Right lung (tissue), 10 donors: ENCODE data around the gene CREBZF. TPM values are rescaled to one million over a fixed set of nuclear protein-coding genes. Genes with fewer than 3 reads are reported as not detected.

Experiments
- DNase-seq, 2 donors: peaks; one replicate each; pipeline ENCODE4 v3.0.0-alpha.2; 2013
- long read RNA-seq, 8 donors: transcript quantifications; one replicate each; lab custom pipeline, GENCODE V29; 2026
- polyA plus RNA-seq, 5 donors: library from polyadenylated mRNA; unstranded; fragments of 120-200 nt; gene quantifications; one replicate each; pipeline versions ENCODE4 v1.2.1 to v1.2.3, GENCODE V29; 2013; ENCODE audit warnings: inconsistent platforms in 1 of 5, low replicate concordance in 1 of 5; ENCODE audit not compliant: insufficient read length in 5 of 5, insufficient read depth in 1 of 5

The CREBZF gene, protein sequence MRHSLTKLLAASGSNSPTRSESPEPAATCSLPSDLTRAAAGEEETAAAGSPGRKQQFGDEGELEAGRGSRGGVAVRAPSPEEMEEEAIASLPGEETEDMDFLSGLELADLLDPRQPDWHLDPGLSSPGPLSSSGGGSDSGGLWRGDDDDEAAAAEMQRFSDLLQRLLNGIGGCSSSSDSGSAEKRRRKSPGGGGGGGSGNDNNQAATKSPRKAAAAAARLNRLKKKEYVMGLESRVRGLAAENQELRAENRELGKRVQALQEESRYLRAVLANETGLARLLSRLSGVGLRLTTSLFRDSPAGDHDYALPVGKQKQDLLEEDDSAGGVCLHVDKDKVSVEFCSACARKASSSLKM
- 100 to 1,000 TPM in 4 of 5 donors, 10 to 100 TPM in 1; 96.4 to 153 (median 122) TPM for polyA plus RNA-seq
- long read RNA-seq, donor 1, full-length matches to known transcripts: 171 of 188 reads
- long read RNA-seq, donor 1, partial matches to known transcripts: 17 of 188 reads
- long read RNA-seq, donor 1, other reads (novel, unspliced or antisense): 0 of 188 reads
- long read RNA-seq, donor 2, full-length matches to known transcripts: 47 of 57 reads
- long read RNA-seq, donor 2, partial matches to known transcripts: 10 of 57 reads
- long read RNA-seq, donor 2, other reads (novel, unspliced or antisense): 0 of 57 reads
- long read RNA-seq, donor 3, full-length matches to known transcripts: 107 of 120 reads
- long read RNA-seq, donor 3, partial matches to known transcripts: 13 of 120 reads
- long read RNA-seq, donor 3, other reads (novel, unspliced or antisense): 0 of 120 reads
- long read RNA-seq, donor 4, full-length matches to known transcripts: 107 of 112 reads
- long read RNA-seq, donor 4, partial matches to known transcripts: 5 of 112 reads
- long read RNA-seq, donor 4, other reads (novel, unspliced or antisense): 0 of 112 reads
- long read RNA-seq, donor 5, full-length matches to known transcripts: 137 of 177 reads
- long read RNA-seq, donor 5, partial matches to known transcripts: 40 of 177 reads
- long read RNA-seq, donor 5, other reads (novel, unspliced or antisense): 0 of 177 reads
- long read RNA-seq, donor 6, full-length matches to known transcripts: 151 of 176 reads
- long read RNA-seq, donor 6, partial matches to known transcripts: 25 of 176 reads
- long read RNA-seq, donor 6, other reads (novel, unspliced or antisense): 0 of 176 reads
- long read RNA-seq, donor 7, full-length matches to known transcripts: 101 of 126 reads
- long read RNA-seq, donor 7, partial matches to known transcripts: 25 of 126 reads
- long read RNA-seq, donor 7, other reads (novel, unspliced or antisense): 0 of 126 reads
- long read RNA-seq, donor 8, full-length matches to known transcripts: 57 of 66 reads
- long read RNA-seq, donor 8, partial matches to known transcripts: 9 of 66 reads
- long read RNA-seq, donor 8, other reads (novel, unspliced or antisense): 0 of 66 reads

DNA sequence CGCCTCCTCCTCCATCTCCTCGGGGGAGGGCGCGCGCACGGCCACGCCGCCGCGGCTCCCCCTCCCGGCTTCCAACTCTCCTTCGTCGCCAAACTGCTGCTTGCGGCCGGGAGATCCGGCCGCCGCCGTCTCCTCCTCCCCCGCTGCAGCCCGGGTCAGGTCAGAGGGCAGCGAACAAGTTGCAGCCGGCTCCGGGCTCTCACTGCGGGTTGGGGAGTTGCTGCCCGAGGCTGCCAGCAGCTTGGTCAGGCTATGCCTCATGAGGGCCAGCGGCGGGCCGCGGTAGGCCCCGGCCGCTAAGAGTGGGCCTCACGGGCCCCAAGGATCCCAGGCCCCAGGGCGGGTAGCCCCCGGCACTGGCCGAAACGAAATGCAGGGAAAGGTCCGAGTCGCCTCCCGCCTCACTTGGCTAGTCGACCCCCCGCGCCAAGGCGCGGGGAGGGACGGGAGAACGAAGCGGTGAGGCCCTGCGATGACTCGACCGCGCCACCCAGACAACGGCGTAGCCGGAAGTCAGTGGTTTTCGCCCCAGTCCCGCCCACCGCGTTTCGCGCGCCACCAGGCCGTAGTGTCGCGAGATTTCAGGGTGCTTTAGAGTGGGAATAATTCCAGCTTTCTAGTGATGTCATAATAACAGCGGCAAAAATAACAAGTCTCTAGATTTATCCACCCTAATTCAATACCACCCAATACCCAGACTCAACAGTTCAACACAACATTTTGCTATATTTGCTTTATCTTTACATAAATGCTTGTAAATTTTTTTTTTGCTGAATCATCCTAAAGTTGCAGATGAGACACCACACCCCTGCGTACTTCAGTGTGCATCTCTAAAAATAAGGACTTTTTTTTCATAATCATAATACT, at the start of gene CREBZF:
CREBZF (minus strand) TSS at position 515 of the 867 bp plus-strand sequence; CDS start at position 261, 254 bp downstream.
- peak; percentile 96 for DNase-seq

DNA sequence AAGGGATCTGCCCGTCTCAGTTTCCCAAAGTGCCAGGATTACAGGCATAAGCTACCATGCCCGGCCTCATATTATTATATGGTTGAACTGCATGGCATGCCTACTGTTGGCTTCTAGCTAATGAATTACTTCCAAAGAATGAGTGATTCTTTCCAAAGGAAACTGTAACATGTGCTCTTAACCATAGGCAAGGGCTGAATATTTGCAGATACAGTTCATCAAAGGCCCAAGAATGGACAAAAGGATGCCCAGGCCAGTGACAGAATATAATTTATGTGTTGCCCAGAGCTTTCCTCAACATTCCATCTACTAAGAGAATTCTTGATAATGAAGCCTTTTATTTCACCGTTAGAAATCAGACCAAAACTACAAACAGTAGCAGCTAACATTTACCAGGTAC, 48.0 kb upstream of the CREBZF start:
- no peak for DNase-seq

DNA sequence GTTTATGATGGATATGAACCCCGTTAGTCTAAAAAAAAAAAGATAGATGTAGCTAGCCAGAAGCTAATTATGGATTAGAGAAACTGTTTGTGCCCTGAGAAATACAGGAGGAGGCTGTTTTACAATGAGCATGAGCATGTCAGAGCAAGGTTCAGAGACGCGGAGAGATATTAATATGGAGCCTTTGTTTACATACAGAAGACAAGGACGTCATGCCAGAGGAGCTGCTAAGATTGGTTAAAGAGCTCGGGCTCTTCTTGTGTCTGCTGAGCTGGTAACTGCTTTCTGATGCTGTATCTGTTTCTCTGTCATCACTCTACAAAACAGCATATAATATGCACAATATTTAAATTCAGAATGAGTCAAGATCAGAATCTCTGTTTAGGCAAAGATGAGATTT, 46.0 kb upstream of the CREBZF start:
- DNase-seq: no peak

DNA sequence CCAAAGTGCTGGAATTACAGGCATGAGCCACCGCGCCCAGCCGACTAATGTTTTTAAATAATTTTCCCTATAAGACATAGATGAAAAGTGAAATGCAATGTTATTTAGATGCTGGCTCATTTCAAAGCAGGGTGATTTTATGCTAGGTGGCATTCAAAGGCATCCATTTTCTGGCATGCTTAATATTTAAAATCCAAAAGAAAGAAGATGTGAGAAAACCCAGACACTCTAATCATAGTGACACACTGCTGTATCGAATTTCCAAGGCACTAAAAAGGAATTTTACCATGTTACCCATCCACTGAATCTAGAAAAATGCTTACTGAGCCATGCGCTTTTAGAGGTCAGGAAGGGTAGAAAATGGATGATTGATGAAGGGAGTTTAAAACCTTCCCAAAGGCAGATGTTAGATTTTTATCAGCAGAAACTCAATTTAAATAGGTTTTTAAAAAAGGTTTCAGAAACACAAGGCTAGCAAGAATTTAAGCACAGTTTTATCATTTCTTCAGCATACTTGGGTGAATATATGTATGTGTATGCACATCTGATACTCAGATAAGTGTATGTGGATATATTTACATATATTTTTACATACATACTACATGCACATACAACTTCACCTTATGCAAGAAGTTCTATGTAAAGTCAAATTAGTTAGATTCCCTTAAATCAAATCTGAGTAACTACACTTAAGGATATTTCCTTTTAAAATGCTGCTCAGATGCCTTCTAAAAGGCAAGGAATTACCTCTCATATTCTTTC, 45.2 kb upstream of the CREBZF start:
- no peak for DNase-seq

DNA sequence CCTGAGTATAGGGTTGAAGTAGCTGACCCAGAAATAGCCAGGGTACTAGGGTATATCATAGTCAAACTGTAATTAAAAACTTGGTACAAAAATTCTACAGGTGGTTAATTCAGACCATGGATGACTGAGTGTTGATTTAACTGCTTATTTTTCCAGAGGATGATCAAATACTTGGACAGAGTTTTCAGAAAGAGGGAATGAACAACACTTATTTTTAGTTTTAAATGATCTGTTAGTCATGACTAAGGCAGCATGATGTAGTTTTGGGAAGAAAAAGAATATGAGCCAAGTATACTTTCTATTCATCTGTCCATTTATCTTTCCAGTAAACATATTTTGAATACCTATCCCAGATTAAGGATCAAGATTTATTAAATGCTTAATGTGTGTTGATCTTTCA, 40.9 kb upstream of the CREBZF start:
- DNase-seq: no peak

DNA sequence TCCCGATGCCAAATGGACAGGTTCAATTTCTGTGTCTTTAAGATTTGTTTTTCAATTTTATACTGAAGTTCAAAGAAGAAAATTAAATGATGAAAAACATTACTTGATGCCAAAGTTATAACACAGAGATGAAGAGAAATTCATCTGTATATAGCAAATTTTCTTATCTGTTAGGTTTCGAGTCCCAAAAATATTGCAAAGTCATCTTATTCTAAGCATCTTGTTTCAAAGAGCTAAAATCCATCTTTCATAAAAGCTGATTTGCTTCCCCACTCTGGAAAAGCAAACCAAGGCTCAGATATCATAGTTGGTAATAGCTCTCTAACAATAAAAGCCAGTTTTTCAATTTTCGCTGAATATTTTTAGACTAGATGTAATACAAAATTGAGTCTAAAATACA, 40.0 kb upstream of the CREBZF start:
- no peak for DNase-seq

DNA sequence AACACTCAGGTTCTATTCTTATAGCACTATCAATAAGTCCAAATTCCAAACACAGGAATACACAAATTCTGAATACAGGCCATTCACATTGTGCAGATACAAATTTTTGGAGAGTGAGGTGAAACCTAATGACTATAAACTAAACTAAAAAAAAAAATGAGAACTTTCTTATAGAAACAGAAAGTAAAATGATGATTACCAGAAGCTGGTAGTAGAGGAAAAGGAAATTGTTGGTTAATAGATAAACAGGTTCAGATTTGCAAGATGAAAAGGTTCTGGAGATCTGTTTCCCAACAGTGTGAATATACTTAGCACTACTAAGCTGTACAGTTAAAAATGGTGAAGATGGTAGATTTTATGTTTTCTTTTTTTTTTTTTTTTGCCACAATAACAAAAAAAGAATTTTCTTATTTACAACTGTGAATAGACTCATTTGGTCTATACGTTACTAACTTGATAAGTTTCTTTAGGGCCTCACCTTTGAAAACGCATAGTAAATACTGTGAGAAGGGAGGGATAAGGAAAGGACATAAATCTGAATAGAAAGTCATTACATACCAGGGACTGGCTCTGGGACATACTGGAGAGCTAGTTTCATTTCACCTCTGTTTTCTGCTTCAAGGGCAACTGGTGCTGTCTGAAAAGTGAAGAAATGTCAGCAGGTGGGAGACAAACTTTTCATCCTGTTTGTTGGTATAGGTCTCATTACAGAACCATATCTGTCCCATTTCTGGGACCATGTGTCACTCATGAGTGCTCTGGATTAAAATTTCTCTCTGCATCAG, 35.2 kb upstream of the CREBZF start:
- DNase-seq: no peak

DNA sequence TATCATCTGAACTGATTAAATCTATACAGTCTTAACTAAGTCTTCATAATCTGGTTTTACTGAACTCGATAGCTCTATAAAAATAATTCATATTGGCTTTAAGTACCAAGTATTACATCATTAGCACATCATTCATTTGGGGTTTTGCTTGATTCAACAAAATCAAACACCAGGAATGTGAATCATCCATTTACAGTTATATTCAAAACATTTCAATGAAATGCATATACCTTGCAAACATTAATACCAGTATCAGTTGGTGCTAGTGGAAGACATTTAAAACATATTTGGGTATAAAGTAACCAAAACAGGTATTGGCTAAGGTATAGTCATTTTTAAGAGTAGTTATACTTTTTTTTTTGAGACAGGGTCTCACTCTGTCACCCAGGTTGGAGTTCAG, 33.3 kb upstream of the CREBZF start:
- DNase-seq: no peak

DNA sequence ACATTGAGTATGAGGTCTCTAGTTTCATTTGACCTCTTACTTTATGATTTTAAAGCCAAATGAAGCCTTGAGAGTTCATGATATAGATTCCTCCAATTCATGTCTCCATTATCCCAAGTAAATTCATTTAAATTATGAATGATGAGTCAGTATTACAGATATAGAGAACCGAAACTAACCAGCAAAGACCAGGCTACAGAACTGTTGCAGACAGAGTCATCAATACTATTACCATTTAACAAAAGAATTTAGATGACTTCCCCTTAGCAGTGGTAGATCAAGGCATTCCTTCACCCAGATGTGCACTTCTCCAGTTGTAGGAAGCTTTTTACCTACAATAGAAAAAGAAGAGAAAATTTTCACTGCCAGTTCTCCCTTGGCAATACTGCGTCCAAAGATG, 32.8 kb upstream of the CREBZF start:
- no peak for DNase-seq

DNA sequence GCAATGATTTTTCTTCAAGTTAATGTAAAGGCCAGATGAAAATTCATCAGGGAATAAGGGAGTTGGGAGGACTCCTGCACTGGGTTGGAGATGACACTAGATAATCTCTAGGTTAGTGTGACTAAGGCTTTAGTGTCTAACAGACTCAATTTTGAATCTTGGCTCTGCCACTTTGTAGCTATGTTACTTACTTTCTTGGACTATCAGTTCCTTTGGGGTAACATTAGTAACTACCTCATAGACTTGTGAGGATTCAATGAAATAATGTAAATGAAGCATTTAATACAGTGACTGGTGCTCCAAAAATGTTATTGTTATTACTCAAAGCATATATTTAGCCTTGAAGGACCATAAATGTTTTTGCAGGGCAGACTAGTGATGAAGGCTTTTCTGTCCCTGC, 30.6 kb upstream of the CREBZF start:
- no peak for DNase-seq

DNA sequence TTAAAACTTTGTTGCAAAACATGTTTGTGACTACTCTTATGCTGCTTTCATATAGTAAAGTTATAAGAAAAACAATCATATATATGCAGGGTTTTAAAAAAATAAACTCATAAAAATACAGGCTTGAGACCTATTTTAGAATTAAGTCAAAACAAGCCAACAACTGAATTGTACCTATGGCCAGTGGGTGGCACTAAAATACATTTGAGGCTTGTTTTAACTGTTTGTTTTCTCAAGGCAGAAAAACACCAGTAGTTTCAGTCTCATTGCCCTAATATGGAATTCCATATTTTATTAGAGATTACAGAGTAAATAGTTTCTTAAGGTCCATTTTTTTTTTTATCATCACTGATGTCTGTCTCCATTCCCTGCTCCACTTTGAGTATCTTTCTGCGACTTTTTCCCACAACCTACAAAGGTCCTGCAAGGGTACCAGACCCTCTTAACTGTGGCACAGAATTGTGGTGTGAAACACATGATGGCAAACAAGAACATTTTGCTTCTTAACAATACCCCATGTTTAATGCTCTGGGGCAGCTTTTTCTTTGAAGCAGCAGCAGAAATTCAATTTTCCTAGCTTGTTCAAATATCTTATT, 29.6 kb upstream of the CREBZF start:
- no peak for DNase-seq

DNA sequence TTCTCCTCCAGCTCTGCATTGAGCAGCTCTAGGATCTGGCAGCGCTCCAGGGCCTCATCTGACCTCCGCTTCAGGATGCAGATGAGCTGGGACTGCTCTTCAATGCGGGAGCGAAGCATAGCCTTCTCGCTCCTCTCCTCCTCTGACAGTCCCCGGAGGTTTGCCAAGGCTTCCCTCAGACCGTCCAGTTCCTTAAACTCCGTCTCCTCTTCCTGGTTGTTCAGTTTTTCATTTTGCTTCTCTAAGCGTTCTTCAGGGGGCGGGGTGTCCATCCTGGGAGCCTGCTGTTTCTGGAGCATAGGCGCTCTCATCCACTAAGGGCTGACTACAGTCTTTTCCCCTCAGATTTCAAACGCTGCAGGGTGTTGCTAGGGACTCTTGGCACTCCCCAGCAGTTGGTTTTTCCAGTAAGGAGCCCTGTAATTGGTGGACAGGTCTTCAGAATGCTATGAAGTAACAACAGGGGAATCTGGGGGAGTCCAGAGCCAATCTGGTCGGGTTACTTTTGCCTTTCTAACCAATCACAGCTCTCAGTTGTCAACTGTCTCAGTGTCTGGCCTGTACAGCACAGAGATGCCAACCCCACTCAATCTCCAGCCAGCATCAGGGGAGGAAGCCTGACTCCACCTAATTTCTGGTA, 21.0 kb upstream of the CREBZF start, which contains the start of gene CCDC89:
CCDC89 (minus strand) TSS at position 376 of the 640 bp plus-strand sequence; CDS start at position 311, 65 bp downstream.
- peak; percentile 89 to 94 for DNase-seq

DNA sequence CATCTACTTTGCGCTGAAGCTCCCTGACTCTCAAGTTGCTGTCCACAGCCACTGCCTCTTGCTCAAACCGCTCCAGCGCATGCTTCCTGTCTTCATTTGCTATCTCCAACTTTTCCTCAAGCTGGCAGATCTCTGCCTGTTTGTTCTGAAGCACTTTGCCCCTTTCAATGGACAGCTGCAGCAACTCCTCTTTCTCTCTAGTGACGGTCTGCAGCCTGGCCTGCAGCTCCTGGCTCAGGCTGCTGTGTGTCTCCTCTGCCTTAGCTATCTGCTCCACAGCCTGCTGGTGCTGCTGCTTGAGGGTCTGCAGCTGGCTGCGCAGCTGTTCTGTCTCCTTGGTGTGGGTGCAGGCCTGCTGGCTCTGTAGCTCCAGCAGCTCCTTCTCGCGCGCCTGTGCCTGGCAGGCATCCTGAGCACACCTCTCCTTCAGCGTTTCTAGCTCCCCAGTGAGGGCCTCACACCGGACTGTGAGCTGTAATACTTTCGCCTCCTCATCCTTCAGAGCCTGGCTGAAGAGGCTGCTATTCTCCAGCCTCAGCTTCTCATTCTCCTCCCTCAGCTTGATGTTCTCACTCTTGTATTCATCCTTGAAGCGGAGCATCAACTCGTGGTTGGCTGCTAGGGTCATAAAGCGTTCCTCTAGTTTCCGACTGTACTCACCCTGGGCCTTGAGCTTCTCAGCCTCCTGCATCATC, 20.3 kb upstream of the CREBZF start:
- DNase-seq: peak; percentile 92 to 93

DNA sequence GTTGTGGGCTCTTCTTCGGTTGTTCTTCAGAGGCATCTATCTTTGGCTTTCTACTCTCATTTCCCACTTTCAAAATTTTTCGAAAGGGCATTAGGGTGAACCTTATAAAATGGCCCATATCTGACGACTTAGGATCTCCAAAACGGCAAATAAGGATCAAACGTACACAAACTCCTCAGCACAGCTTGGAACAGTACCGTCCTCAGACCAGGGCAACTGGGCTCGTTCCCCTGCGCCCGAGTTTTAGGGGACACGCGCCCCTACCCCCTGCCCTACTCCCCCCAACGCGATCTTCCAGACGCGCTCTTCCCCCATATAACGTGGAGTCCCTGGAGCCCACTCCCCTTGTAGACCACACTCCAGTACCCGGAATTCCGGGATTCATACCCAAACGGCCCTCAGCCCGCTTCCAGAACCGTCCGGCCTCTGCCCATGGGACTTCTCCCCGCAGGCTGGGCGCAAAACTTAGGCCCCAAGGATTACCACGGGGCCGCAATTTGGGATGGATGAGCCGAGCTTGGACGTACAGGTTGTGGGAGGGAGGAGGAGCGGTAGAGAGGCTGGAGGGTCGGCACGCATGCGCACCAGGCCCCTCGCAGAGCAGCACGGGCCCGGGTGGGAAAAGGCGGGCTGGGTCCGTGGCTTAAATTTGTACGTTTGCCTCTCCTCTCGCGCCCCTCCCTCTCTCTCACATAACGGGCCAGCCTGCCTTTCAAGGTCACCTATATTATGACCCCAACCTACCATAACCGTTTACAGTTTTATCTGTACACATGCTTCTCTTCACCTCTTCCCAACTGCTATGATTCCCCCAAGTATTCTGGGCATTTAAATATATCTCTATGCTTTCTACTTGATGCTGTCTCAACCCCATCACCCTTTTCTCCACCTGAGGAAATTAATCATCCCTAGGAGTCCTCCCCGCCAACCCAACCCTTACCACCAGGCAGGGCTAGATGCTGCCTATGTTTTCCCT, 17.7 kb upstream of the CREBZF start:
- DNase-seq: peak; percentile 59 to 74

DNA sequence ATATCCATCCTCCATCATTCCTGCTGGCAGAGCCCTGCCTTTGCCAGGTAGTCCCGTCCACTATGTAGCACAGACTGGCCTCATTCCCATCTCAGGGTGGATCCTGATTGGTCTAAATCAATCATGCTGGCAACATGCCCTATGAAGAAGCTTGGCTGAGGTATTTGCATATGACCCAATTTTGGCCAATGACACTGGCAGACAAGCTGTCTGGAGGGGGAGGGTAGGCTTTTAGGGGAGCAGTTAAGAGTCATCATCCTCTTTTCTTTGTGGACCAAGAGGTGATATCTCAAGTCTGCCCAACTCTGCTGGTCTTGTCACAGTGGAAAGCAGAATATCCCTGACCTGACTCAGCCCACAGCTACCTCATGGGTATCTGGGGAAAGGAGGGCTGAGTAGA, 16.0 kb upstream of the CREBZF start:
- DNase-seq: no peak

DNA sequence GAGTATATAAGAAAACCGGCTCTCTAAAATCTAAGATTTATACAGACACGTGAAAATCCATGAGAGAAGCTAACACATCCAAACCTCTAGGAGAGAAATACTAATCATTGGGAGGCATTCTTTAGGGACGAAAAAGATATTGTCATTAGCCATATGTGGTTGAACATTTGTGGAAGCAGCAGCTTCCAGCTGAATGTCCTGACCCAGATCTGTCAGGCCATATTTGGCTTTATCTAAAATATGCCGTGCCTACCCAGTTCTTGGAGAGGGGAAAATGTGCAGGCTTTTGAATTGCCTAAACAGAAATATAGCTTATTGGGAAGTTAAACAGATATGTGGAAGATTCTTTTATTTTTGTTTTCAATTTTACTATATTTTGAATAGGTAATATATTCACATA, 14.6 kb upstream of the CREBZF start:
- DNase-seq: no peak
